Naive thymus-derived CD4-positive, alpha-beta T cell (primary cell): Measurements from ENCODE around the gene ACTR3. TPM values are rescaled to one million over a fixed set of nuclear protein-coding genes. Genes with fewer than 3 reads are reported as not detected.

ENCODE experiments used
- ATAC-seq: fragments of 150-1000 bp; cut with Tn5 transposase; 2 replicates; pipeline ENCODE4 v1.10.0; 2021; ENCODE audit warnings: mild to moderate bottlenecking, moderate library complexity
- CTCF ChIA-PET: fragments of 350-600 bp; sonication (Branson Sonifier 250); formaldehyde crosslinking; loops from one replicate; lab custom pipeline; 2021; ENCODE audit warnings: antibody characterized with exemption; lab: Charles Lee
- POLR2A ChIA-PET: fragments of 350-600 bp; sonication (Branson Sonifier 250); formaldehyde crosslinking; loops from one replicate; lab custom pipeline; 2021; ENCODE audit warnings: antibody characterized with exemption, inconsistent platforms; lab: Charles Lee
- DNase-seq, 9 donors: peaks; one replicate each; pipeline versions ENCODE4 v3.0.0 to v3.0.0-alpha.2; 2020 to 2022; ENCODE audit warnings: mixed read lengths in 1 of 9
- H3K27ac ChIP-seq: one replicate; pipeline ENCODE4 v1.7.0; 2013; ENCODE audit warnings: mild to moderate bottlenecking, low read depth, low read length, moderate library complexity
- H3K27me3 ChIP-seq, 2 donors: one replicate each; pipeline ENCODE4 v1.7.0; 2013; ENCODE audit warnings: low read length in 2 of 2, mild to moderate bottlenecking in 2 of 2, moderate library complexity in 2 of 2; ENCODE audit not compliant: control insufficient read depth in 2 of 2, insufficient read depth in 2 of 2
- H3K36me3 ChIP-seq, 3 experiments: 1 replicate in 2 of 3; 2 replicates in 1 of 3; pipeline ENCODE4 v1.7.0; 2013; ENCODE audit warnings: low read length in 3 of 3, mild to moderate bottlenecking in 3 of 3, moderate library complexity in 1 of 3; ENCODE audit not compliant: insufficient read depth in 3 of 3, control insufficient read depth in 2 of 3
- H3K4me1 ChIP-seq, 2 donors: one replicate each; pipeline ENCODE4 v1.7.0; 2013; ENCODE audit warnings: low read length in 2 of 2, mild to moderate bottlenecking in 2 of 2, moderate library complexity in 1 of 2; ENCODE audit not compliant: control insufficient read depth in 2 of 2, insufficient read depth in 2 of 2
- H3K4me3 ChIP-seq: 2 replicates; pipeline ENCODE4 v1.7.0; 2013; ENCODE audit warnings: mild to moderate bottlenecking, low read length
- H3K9me3 ChIP-seq, 3 experiments: 1 replicate in 2 of 3; 2 replicates in 1 of 3; pipeline ENCODE4 v1.7.0; 2013; ENCODE audit warnings: low read length in 3 of 3; ENCODE audit not compliant: control insufficient read depth in 2 of 3
- H3K27ac Mint-ChIP-seq, 9 donors: one replicate each; pipeline ENCODE4 v1.8.0; 2020 to 2022; ENCODE audit warnings: mixed read lengths in 9 of 9, mild to moderate bottlenecking in 8 of 9, moderate library complexity in 5 of 9, inconsistent platforms in 2 of 9
- H3K27me3 Mint-ChIP-seq, 5 donors: one replicate each; pipeline ENCODE4 v1.8.0; 2021 to 2022; ENCODE audit warnings: mixed read lengths in 5 of 5, mild to moderate bottlenecking in 1 of 5
- H3K36me3 Mint-ChIP-seq, 5 donors: one replicate each; pipeline ENCODE4 v1.8.0; 2020 to 2022; ENCODE audit warnings: mixed read lengths in 5 of 5, mild to moderate bottlenecking in 3 of 5, inconsistent platforms in 1 of 5
- H3K4me1 Mint-ChIP-seq, 7 donors: one replicate each; pipeline ENCODE4 v1.8.0; 2020 to 2022; ENCODE audit warnings: mixed read lengths in 7 of 7, mild to moderate bottlenecking in 3 of 7, inconsistent platforms in 1 of 7
- H3K4me3 Mint-ChIP-seq, 10 donors: one replicate each; pipeline ENCODE4 v1.8.0; 2020 to 2022; ENCODE audit warnings: mild to moderate bottlenecking in 10 of 10, mixed read lengths in 10 of 10, moderate library complexity in 6 of 10, inconsistent platforms in 2 of 10
- H3K9me3 Mint-ChIP-seq, 11 donors: one replicate each; pipeline ENCODE4 v1.8.0; 2020 to 2022; ENCODE audit warnings: mixed read lengths in 11 of 11, mild to moderate bottlenecking in 4 of 11, inconsistent platforms in 1 of 11, moderate library complexity in 1 of 11
- intact Hi-C, 2 donors: fragments of 100-400 bp; cut with micrococcal nuclease; formaldehyde crosslinking; loops; one replicate each; pipeline ENCODE4 v1.15.1; 2023
- polyA plus RNA-seq, 2 donors: library from polyadenylated mRNA; unstranded; fragments of 300-500 nt; fragmentation: Illumina TruSeq; gene quantifications; one replicate each; pipeline ENCODE4 v1.2.3, GENCODE V29; 2021
- total RNA-seq, 6 experiments: library from RNA in 5 of 6; stranded (reverse) in 5 of 6; gene quantifications; 1 replicate in 5 of 6; 2 replicates in 1 of 6; pipeline ENCODE4 v1.2.3 and lab custom pipeline; 2021 to 2026

The ACTR3 gene
- total and polyA plus RNA-seq, 7 experiments from 2014 or later = 172 to 612 (median 295) TPM

DNA sequence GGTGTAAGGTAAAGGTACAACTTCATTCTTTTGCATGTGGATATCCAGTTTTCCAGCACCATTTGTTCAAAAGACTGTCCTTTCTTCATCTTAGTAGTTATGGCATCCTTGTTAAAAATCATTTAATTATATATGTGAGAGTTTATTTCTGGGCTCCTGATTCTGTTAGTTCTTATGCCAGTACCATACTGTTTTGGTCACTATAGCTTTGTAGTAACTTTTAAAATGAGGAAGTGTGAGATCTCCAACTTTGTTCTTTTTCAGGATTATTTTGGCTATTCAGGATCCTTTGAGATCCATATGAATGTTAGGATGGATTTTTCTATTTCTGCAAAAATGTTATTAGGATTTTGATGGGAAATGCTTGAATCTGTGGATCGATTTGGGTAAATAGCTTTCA lies 16.8 kb downstream of the ACTR3 start:
- no peak overlapping the region for H3K27ac ChIP-seq
- no peaks in the 10 kb centered on the region for H3K36me3 ChIP-seq
- peak overlapping the region in 7 of 9 donors; percentile 6 to 84 (median 59) for H3K27ac Mint-ChIP-seq
- intact Hi-C loops = no loop called here
- POLR2A ChIA-PET = interaction anchor here (1.4 to 1.8 kb wide), 3 partner anchors 9 to 13 kb away, joined by 4 to 9 read pairs (median 4); no protein-coding TSS in a partner anchor
- H3K27me3 ChIP-seq = no peaks in the 10 kb centered on the region
- DNase-seq (no peak), ATAC-seq (no peak)
- no peaks in the 10 kb centered on the region for H3K9me3 ChIP-seq
- no peak overlapping the region for H3K4me3 ChIP-seq
- H3K4me3 Mint-ChIP-seq = peak overlapping the region in 8 of 10 donors; percentile 40 to 98 (median 54)
- CTCF ChIA-PET = no interaction called here
- H3K4me1 Mint-ChIP-seq = peaks cover 69 to 99% (median 90%) of the 10 kb centered on the region in 7 donors
- no peaks in the 10 kb centered on the region for H3K27me3 Mint-ChIP-seq
- peaks cover 0 to 35% (median 21%) of the 10 kb centered on the region in 5 donors for H3K36me3 Mint-ChIP-seq
- H3K4me1 ChIP-seq = peaks cover 47 to 48% of the 10 kb centered on the region in 2 donors
- peaks cover 0 to 2% (median 0%) of the 10 kb centered on the region in 11 donors for H3K9me3 Mint-ChIP-seq

GRCh38 chr2:113907297-113907696 lies 17.4 kb downstream of the ACTR3 start:
- CTCF ChIA-PET = no interaction called here
- H3K27me3 ChIP-seq = no peaks in the 10 kb centered on the region
- no peaks in the 10 kb centered on the region for H3K36me3 ChIP-seq
- Mint-ChIP-seq H3K4me3 (peak overlapping the region in 8 of 10 donors; percentile 30 to 98 (median 62)), H3K9me3 (peaks cover 0 to 2% (median 0%) of the 10 kb centered on the region in 11 donors), H3K27me3 (no peaks in the 10 kb centered on the region), H3K36me3 (peaks cover 0 to 35% (median 22%) of the 10 kb centered on the region in 5 donors), H3K27ac (peak overlapping the region in 6 of 9 donors; percentile 33 to 83 (median 60)), H3K4me1 (peaks cover 65 to 97% (median 88%) of the 10 kb centered on the region in 7 donors)
- H3K9me3 ChIP-seq = no peaks in the 10 kb centered on the region
- intact Hi-C loops = no loop called here
- H3K4me1 ChIP-seq = peaks cover 44 to 47% of the 10 kb centered on the region in 2 donors
- peak overlapping the region; percentile 37 for H3K27ac ChIP-seq
- ATAC-seq (no peak), DNase-seq (no peak)
- POLR2A ChIA-PET = interaction anchor here (1.2 to 1.8 kb wide), 3 partner anchors 10 to 16 kb away, joined by 4 to 9 read pairs (median 4); no protein-coding TSS in a partner anchor
- H3K4me3 ChIP-seq = no peak overlapping the region

GRCh38 chr2:113910110-113910717 lies 20.3 kb downstream of the ACTR3 start:
- Histone ChIP-seq H3K4me1 (peaks cover 35 to 39% of the 10 kb centered on the region in 2 donors), H3K4me3 (no peak overlapping the region), H3K9me3 (no peaks in the 10 kb centered on the region), H3K27me3 (no peaks in the 10 kb centered on the region), H3K36me3 (peaks cover 0 to 13% (median 9%) of the 10 kb centered on the region in 3 experiments), H3K27ac (peak overlapping the region; percentile 36)
- peaks cover 0 to 36% (median 25%) of the 10 kb centered on the region in 5 donors for H3K36me3 Mint-ChIP-seq
- H3K4me3 Mint-ChIP-seq = peak overlapping the region; percentile 3 to 91 (median 65)
- H3K9me3 Mint-ChIP-seq = peaks cover 0 to 2% (median 0%) of the 10 kb centered on the region in 11 donors
- intact Hi-C loops = loop anchor here in 1 of 2 donors (2.0 kb wide), 1 partner anchor 19 kb away; the partner anchor contains the start of gene ACTR3
- ChIA-PET POLR2A (interaction anchor here (0.7 to 1.1 kb wide), 2 partner anchors 13 to 20 kb away, joined by 3 read pairs; no protein-coding TSS in a partner anchor), CTCF (no interaction called here)
- peak; percentile 46 for ATAC-seq
- peaks cover 40 to 95% (median 82%) of the 10 kb centered on the region in 7 donors for H3K4me1 Mint-ChIP-seq
- DNase-seq = peak in 1 of 9 donors; percentile 78
- H3K27ac Mint-ChIP-seq = peak overlapping the region in 8 of 9 donors; percentile 12 to 90 (median 80)
- H3K27me3 Mint-ChIP-seq = no peaks in the 10 kb centered on the region

GRCh38 chr2:113910967-113911678 lies 21.2 kb downstream of the ACTR3 start:
- no peaks in the 10 kb centered on the region for H3K27me3 Mint-ChIP-seq
- Histone ChIP-seq H3K4me1 (peaks cover 35 to 40% of the 10 kb centered on the region in 2 donors), H3K27me3 (no peaks in the 10 kb centered on the region), H3K4me3 (no peak overlapping the region), H3K9me3 (no peaks in the 10 kb centered on the region), H3K27ac (peak overlapping the region; percentile 36), H3K36me3 (peaks cover 0 to 20% (median 14%) of the 10 kb centered on the region in 3 experiments)
- DNase-seq (no peak), ATAC-seq (peak; percentile 29)
- ChIA-PET POLR2A (no interaction called here), CTCF (no interaction called here)
- H3K9me3 Mint-ChIP-seq = no peaks in the 10 kb centered on the region
- H3K4me3 Mint-ChIP-seq = peak overlapping the region in 9 of 10 donors; percentile 3 to 91 (median 63)
- peaks cover 45 to 95% (median 82%) of the 10 kb centered on the region in 7 donors for H3K4me1 Mint-ChIP-seq
- H3K36me3 Mint-ChIP-seq = peaks cover 0 to 32% (median 24%) of the 10 kb centered on the region in 5 donors
- peak overlapping the region; percentile 12 to 90 (median 78) for H3K27ac Mint-ChIP-seq
- intact Hi-C loops = loop anchor here in 1 of 2 donors (2.0 kb wide), 1 partner anchor 20 kb away; the partner anchor contains the start of gene ACTR3

DNA sequence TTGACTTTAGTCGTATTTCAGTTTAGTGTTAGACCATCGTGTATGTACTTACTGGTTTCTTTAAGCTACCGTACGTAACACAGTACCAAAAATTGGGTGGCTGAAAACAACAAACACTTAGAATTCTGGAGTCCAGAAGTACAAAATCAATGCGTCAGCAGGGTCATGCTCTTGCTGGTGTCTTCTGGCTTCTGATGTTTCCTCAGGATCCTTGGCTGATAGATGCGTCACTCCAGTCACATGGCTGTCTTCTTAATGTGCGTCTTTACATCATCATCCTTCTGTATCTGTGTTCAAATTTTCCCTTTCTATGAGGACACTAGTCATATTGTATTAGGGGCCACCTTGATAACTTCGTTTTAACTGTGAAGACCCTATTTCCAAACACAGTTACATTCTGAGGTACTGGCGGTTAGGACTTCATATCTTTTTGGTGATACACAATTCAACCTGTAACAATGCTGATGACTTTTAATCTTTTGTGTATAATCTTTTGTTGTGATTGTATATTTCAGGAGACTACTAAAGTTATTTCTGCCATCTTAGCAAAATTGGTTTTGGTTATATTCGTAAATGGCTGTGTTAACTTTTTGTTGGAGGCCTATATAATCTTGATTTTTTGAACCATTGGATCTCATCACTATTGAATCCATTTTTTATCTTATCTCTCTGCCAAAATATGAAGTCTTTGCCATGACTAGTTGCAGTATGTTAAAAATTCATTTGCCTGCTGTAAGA lies 25.4 kb downstream of the ACTR3 start:
- Histone ChIP-seq H3K9me3 (no peaks in the 10 kb centered on the region), H3K36me3 (peaks cover 8 to 43% (median 26%) of the 10 kb centered on the region in 3 experiments), H3K27ac (no peak overlapping the region), H3K4me3 (no peak overlapping the region), H3K27me3 (no peaks in the 10 kb centered on the region), H3K4me1 (peaks cover 15 to 25% of the 10 kb centered on the region in 2 donors)
- DNase-seq (no peak), ATAC-seq (no peak)
- ChIA-PET POLR2A (no interaction called here), CTCF (no interaction called here)
- Mint-ChIP-seq H3K4me3 (peak overlapping the region in 3 of 10 donors; percentile 4 to 53 (median 18)), H3K27me3 (no peaks in the 10 kb centered on the region), H3K9me3 (no peaks in the 10 kb centered on the region), H3K36me3 (peaks cover 9 to 52% (median 33%) of the 10 kb centered on the region in 5 donors), H3K27ac (peak overlapping the region in 6 of 9 donors; percentile 15 to 70 (median 50)), H3K4me1 (peaks cover 32 to 86% (median 74%) of the 10 kb centered on the region in 7 donors)
- intact Hi-C loops = no loop called here

- peaks cover 0 to 20% of the 10 kb centered on the region in 2 donors for H3K4me1 ChIP-seq
These were observed 28.3 kb downstream of the ACTR3 start for GRCh38 chr2:113918229-113918628.

More at GRCh38 chr2:113918229-113918628, 28.3 kb downstream of the ACTR3 start:
- Mint-ChIP-seq H3K27me3 (no peaks in the 10 kb centered on the region), H3K36me3 (peaks cover 15 to 52% (median 31%) of the 10 kb centered on the region in 5 donors), H3K27ac (peak overlapping the region in 5 of 9 donors; percentile 10 to 77 (median 17)), H3K4me1 (peaks cover 24 to 60% (median 54%) of the 10 kb centered on the region in 7 donors), H3K4me3 (peak overlapping the region in 2 of 10 donors; percentile 4 to 31), H3K9me3 (no peaks in the 10 kb centered on the region)
- no peak overlapping the region for H3K4me3 ChIP-seq
- ChIA-PET POLR2A (no interaction called here), CTCF (no interaction called here)
- H3K27ac ChIP-seq = no peak overlapping the region
- ATAC-seq (no peak), DNase-seq (no peak)
- intact Hi-C loops = loop anchor here in 1 of 2 donors (2.0 kb wide), 1 partner anchor 27 kb away; the partner anchor contains the start of gene ACTR3
- H3K27me3 ChIP-seq = no peaks in the 10 kb centered on the region
- no peaks in the 10 kb centered on the region for H3K9me3 ChIP-seq
- peaks cover 8 to 61% (median 24%) of the 10 kb centered on the region in 3 experiments for H3K36me3 ChIP-seq
